HG03575 (cell line): ENCODE measurements around the gene DSCAM.

Experiments
- ATAC-seq: cut with Tn5 transposase; IDR thresholded peaks from one replicate; pipeline ENCODE4 v1.9.1; 2021; ENCODE audit not compliant: unreplicated experiment, insufficient number of reproducible peaks, low FRiP score; ENCODE audit errors: extremely low read depth

DSCAM gene

GRCh38 chr21:40155563-40155962 is 691.4 kb downstream of the DSCAM start:
- no peak for ATAC-seq

DNA sequence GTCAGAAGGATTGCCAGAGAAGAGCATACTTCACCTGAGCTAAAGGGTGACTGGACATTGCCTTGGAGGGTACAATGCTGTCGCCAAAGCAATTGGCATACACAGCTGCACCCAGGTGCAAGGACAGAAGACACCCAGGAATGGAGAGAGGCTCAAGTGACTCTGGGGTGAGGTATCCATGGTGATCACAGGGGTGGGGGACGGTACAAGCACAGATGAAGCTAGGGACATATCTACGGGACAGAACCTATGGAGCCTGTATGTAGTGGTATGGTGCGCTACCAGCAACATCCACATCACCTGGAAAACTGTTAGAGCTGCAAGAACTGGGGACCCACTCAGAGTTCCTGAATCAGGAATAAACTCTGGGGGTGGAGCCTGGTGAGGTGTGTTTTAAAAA is 693.6 kb downstream of the DSCAM start:
- no peak for ATAC-seq

- no peak for ATAC-seq
These were observed 694.5 kb downstream of the DSCAM start for GRCh38 chr21:40152476-40152875.

GRCh38 chr21:40151611-40152010 is 695.3 kb downstream of the DSCAM start:
- no peak for ATAC-seq

GRCh38 chr21:40146216-40146837 is 700.6 kb downstream of the DSCAM start:
- no peak for ATAC-seq

DNA sequence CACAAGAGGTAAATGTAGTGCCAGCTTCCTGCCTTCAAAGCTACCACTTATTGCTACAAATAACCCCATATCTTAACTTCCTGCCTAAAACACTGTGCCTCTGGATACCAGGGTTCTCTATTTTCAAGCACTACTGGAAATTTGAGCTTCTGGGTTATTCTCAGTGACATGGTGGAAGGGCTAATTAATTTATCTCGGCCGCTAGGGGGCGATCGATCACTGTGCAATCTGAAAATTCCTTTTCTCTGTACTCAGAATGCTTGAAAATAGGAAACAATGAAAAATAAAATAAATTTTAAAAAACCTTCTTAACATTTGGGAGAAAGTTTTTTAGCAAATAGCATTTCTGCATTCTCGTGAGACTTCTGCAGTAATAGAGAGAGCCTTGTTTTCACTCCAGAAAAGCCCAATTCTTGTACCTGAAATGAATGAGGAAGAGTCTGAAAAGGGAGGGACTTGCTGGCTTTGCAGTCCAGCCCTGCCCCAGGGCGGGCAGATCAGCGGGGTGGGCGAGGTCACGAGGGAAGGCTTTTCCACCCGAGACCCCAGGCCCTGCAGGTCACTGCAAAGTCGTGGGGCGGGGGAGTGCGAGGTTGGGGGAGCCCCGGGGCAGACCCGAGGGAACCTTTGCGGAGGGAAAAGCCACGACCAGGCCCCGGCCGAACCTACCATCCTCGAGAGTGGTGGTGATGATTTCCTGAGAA is 703.0 kb downstream of the DSCAM start:
- no peak for ATAC-seq

GRCh38 chr21:40141621-40142020 is 705.3 kb downstream of the DSCAM start:
- ATAC-seq: no peak

- ATAC-seq: no peak
These were observed 706.3 kb downstream of the DSCAM start for GRCh38 chr21:40140675-40141074.

DNA sequence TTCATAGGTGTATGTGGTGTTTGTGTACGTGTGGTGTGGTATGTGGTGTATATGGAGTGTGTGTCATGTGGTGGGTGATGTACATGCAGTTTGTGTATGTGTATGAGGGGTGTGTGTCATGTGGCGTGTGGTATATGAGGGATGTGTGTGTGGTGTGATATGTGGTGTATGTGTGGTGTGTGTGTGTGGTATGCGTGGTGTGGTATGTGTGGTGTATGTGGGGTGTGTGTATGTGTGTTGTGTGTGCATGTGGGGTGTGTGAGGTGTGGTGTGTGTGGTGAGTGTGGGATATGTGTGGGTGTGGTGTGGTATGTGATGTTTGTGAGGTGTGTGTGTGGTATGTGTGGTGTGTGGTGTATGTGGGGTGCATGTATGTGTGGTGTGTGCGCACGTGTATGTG is 707.3 kb downstream of the DSCAM start:
- no peak for ATAC-seq

DNA sequence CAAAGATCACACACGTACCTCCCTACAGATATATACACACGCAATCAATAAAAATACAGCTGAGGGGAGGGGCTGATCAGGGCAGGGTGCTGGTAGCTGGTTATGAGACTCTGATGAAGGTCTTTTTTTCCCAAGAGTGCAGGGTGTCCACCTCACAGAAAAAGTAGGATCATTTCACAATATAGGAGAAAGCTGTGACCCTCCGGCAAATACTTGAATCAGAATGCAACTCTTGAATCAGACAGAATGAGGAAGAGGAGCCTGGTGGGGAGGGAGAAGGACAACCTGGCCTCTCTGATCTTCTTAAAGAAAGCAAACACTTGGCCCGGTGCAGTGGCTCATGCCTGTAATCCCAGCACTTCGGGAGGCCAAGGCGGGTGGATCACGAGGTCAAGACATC is 710.4 kb downstream of the DSCAM start:
- ATAC-seq: no peak

GRCh38 chr21:40134731-40135492 is 712.0 kb downstream of the DSCAM start:
- no peak for ATAC-seq

DNA sequence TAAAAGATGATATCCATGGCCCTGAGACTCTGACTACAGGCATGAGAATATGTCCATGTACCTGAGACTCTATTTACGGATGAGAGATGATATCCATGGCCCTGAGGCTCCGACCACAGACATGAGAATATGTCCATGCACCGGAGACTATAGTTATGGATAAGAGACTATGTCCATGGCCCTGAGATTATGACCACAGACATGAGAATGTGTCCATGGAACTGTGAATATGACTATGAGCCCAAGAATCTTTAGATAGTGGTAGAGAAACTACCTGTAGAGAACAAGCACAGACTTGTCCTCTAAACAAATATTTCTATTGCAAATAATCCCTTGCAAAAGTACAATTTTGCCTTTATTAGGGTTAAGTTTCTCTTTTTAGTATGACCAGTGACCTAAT is 716.5 kb downstream of the DSCAM start:
- no peak for ATAC-seq

GRCh38 chr21:40129809-40130208 is 717.1 kb downstream of the DSCAM start:
- ATAC-seq: no peak

DNA sequence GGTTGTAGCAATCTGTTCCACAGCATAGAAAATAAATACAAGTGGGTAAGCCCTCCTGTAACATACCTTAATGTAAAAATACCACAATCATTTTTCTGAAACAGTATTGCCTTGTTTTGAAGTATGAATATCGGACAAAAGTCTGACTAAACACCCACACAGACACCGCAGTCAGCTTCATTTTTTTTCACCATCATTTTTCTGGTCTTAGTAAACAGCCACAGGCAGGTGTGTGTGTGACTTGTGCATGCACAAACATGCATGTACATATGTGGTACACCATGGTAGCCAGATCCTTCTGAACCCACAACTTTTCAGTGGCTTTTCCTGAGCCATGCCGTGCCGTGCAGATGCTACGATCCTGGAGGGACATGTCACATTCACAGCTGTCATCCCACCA is 718.1 kb downstream of the DSCAM start:
- no peak for ATAC-seq

GRCh38 chr21:40120940-40121575 is 725.9 kb downstream of the DSCAM start:
- ATAC-seq: no peak

DNA sequence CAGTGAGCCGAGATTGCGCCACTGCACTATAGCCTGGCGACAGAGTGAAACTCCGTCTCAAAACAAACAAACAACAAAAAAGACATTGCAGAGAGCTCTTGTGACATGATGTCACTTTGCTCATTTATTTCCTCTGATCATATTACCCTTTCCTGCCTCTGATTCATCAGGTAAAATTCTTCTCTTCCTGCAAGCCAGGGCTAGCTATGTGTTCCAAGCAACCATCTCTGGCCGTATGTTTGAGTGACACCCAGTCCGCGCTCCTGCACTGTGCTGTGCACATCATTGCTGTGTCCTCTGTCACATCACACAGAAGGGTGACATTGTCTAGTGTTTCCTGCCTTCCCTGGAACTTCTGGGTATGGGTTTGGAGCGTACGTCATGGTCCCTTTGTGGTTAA is 728.4 kb downstream of the DSCAM start:
- no peak for ATAC-seq

DNA sequence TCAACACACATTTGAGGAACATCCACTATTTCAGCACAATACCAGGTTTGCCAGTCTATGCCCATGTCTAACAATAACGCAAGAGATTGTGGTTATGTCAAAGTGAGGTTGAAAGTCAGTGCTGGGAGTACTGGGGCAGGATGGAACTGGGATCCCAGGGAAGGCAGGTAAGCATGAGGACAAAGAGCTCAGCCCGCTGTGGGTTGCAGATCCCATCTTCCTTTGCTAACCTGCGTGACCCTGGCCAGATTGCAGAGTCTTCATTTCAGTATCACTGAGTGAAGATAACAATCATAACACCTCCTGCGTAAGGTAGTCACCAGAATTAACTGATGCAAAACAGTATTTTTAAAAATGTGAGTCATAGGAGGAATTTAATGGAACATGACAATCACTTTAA is 729.7 kb downstream of the DSCAM start:
- no peak for ATAC-seq

DNA sequence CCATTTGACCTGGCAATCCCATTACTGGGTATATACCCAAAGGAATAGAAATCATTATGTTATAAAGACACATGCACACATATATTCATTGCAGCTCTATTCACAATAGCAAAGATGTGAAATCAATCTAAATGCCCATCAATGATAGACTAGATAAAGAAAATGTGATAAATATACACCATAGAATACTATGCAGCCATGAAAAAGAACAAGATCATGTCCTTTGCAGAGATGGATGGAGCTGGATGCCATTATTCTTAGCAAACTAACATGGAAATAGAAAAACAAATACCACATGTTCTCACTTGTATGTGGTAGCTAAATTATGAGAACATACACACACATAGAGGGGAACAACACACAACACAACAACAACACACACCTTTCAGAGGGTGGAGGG is 731.2 kb downstream of the DSCAM start:
- no peak for ATAC-seq

- no peak for ATAC-seq
These were observed 744.3 kb downstream of the DSCAM start for GRCh38 chr21:40102682-40103081.

DNA sequence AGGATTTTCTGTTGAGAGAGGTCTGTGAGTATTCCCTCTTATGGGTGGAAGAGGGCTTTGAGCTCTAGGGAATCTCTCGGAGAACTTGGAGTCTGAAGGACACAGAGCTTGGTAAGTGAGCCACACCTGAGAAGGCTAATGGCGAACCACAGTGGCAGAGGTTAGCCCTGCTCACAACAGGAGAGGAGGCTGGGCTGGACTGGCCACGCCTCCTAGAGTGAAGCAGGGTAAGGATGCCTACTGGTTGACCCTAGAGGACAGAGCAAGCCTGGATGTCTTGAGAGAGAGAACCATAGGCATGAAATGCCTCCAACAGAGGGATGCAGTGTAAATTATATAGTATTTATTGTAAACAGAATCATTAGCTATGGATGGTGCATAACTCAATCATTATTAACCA is 747.1 kb downstream of the DSCAM start:
- ATAC-seq: no peak
